ENCODE data around the gene PCGF3.

PCGF3 gene

GRCh38 chr4:769511-769910 is 63.9 kb downstream of the PCGF3 start:
- intact Hi-C loops (cut with DNase I; ENCODE audit: low total_unique reads), result loop anchor here (5.0 kb wide), 1 partner anchor 298 kb away; no protein-coding TSS in a partner anchor
- no peaks in the 10 kb centered on the region for H3K27me3 ChIP-seq
- no peak for TF ChIP-seq CTCF (IDR thresholded peaks at IDR 0.05)
- H3K4me1 ChIP-seq, result peaks cover 0 to 13% (median 0%) of the 10 kb centered on the region in 4 donors
- DNase-seq, result no peak
- no peak overlapping the region for H3K4me3 ChIP-seq
- peaks cover 0 to 96% (median 68%) of the 10 kb centered on the region in 3 donors for H3K9me3 ChIP-seq
- peaks cover 91 to 96% (median 96%) of the 10 kb centered on the region in 3 donors for H3K36me3 ChIP-seq
- H3K27ac ChIP-seq, result no peak overlapping the region

- no peak for DNase-seq
- intact Hi-C loops (cut with DNase I; ENCODE audit: low total_unique reads), result no loop called here
- Histone ChIP-seq H3K4me3 (no peak overlapping the region), H3K9me3 (peaks cover 0 to 96% (median 63%) of the 10 kb centered on the region in 3 donors), H3K4me1 (peaks cover 0 to 13% (median 0%) of the 10 kb centered on the region in 4 donors), H3K27ac (no peak overlapping the region), H3K27me3 (no peaks in the 10 kb centered on the region), H3K36me3 (peaks cover 91 to 96% (median 96%) of the 10 kb centered on the region in 3 donors)
- no peak for TF ChIP-seq CTCF (IDR thresholded peaks at IDR 0.05)
Measured at GRCh38 chr4:770022-770421, 64.4 kb downstream of the PCGF3 start.

GRCh38 chr4:771464-771863 is 65.8 kb downstream of the PCGF3 start:
- TF ChIP-seq CTCF (IDR thresholded peaks at IDR 0.05), result no peak
- H3K9me3 ChIP-seq, result peaks cover 0 to 92% (median 49%) of the 10 kb centered on the region in 3 donors
- H3K36me3 ChIP-seq, result peaks cover 91 to 96% (median 96%) of the 10 kb centered on the region in 3 donors
- no peaks in the 10 kb centered on the region for H3K27me3 ChIP-seq
- H3K4me1 ChIP-seq, result peaks cover 0 to 13% (median 0%) of the 10 kb centered on the region in 4 donors
- H3K4me3 ChIP-seq, result no peak overlapping the region
- no peak for DNase-seq
- no peak overlapping the region for H3K27ac ChIP-seq
- intact Hi-C loops (cut with DNase I; ENCODE audit: low total_unique reads), result no loop called here

- H3K4me3 ChIP-seq, result no peak overlapping the region
- no peaks in the 10 kb centered on the region for H3K27me3 ChIP-seq
- no peak for TF ChIP-seq CTCF (IDR thresholded peaks at IDR 0.05)
- intact Hi-C loops (cut with DNase I; ENCODE audit: low total_unique reads), result no loop called here
- no peak for DNase-seq
- H3K9me3 ChIP-seq, result peaks cover 0 to 92% (median 42%) of the 10 kb centered on the region in 3 donors
- H3K27ac ChIP-seq, result no peak overlapping the region
- H3K36me3 ChIP-seq, result peaks cover 91 to 96% (median 96%) of the 10 kb centered on the region in 3 donors
- peaks cover 0 to 13% (median 0%) of the 10 kb centered on the region in 4 donors for H3K4me1 ChIP-seq
Measured at GRCh38 chr4:772118-772517, 66.5 kb downstream of the PCGF3 start.

- no peak overlapping the region for H3K4me3 ChIP-seq
- no peaks in the 10 kb centered on the region for H3K27me3 ChIP-seq
- peaks cover 0 to 87% (median 36%) of the 10 kb centered on the region in 3 donors for H3K9me3 ChIP-seq
- no peak overlapping the region for H3K27ac ChIP-seq
- DNase-seq, result no peak
- H3K4me1 ChIP-seq, result peaks cover 0 to 13% (median 0%) of the 10 kb centered on the region in 4 donors
- peaks cover 91 to 96% (median 95%) of the 10 kb centered on the region in 3 donors for H3K36me3 ChIP-seq
- no peak for TF ChIP-seq CTCF (IDR thresholded peaks at IDR 0.05)
- intact Hi-C loops (cut with DNase I; ENCODE audit: low total_unique reads), result no loop called here
Measured at GRCh38 chr4:772776-773175, 67.1 kb downstream of the PCGF3 start.
